Stimulated activated CD4-positive, alpha-beta T cell treated with anti-CD3 and anti-CD28 coated beads, Interleukin-1b, Interleukin-23, amount 100 ng/mL, for 24 hours (primary cell): ENCODE measurements around the gene NGF.

Source experiments
- DNase-seq, 4 experiments: peaks; one replicate each; pipeline ENCODE4 v3.0.0-alpha.2; 2020; ENCODE audit warnings: low read depth in 4 of 4, low spot score in 1 of 4

The NGF gene

DNA sequence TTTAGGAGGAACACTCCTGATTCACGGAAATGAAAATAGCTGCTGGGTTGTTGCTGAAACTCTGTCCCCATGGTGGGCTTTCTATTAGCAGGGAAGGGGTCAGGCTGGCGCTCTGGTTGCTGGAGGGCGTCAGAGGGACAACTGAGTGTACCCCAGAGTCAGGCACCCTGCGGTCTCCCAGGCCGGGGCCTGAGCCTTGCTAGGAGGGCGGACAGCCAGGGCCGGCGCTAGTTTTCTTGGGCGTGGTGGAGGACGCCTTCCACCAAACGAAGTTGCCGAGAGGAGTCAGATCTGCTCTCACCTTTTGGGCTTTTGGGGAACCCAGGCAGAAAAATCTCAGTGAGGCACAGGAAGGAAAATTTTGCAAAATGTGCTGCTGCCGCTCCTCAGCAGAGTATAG is 54.8 kb downstream of the NGF start:
- DNase-seq, result no peak

DNA sequence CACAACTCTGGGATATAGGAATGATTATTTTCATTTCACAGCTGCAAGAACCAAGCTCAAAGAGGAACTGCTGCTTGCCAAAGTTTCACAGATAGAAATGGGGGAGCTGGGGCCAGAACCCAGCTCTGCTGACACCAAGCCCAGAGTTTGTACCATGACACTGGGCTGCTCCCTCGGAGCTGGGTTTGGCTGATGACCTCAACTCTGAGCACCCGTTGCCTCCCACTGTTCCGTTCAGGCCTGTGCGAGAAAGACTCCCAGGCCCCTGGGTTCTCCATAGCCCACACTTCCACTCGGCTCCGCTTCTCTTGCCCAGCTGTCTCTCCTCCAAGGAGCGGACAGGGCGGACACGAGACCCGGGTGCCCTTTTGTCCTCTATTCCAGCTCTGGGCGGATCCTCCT is 55.2 kb downstream of the NGF start:
- no peak for DNase-seq

DNA sequence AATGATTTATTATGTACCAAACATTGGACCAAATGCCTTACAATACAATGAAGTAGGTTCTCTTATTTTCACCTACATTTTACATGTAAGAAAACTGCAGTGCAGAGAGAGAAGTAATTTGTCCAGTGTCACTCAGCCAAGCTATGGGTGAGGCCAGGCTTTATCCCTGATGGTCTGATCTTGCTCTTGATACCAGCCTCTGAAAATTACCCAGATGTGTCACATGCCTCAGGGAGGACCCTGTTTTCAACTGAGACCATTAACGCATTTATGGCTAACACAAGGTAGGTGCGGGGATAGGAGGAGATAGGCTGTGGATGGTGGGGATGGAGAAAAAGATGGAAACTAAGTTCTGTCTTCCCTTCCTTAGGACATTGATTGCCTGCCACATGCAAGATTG is 56.9 kb downstream of the NGF start:
- no peak for DNase-seq

GRCh38 chr1:115280064-115280463 is 58.0 kb downstream of the NGF start:
- no peak for DNase-seq

- no peak for DNase-seq
These were observed 59.8 kb downstream of the NGF start for GRCh38 chr1:115278211-115278610.

DNA sequence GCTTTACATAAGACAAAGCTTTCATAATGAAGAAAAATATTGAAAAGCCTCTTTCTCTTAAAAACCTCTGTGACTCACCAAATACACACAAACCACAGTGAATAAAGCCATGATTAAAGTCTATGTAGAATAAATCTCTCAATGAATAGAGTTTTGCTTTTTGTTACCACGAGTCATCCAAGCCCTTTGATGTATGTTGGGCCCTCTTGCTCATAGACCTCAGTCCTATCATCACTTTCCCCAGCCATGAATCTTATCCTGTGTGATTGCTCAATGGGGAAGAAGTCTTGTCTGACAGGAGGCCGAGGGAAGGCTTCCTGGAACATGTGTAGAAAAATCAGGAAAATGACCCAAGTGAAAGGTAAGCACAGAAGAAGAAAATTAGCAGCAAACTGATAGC is 60.8 kb downstream of the NGF start:
- DNase-seq, result no peak

GRCh38 chr1:115275216-115275615 is 62.8 kb downstream of the NGF start:
- no peak for DNase-seq

GRCh38 chr1:115274467-115274866 is 63.6 kb downstream of the NGF start:
- no peak for DNase-seq

- DNase-seq, result no peak
These were observed 71.2 kb downstream of the NGF start for GRCh38 chr1:115266729-115267421.

GRCh38 chr1:115265099-115265498 is 73.0 kb downstream of the NGF start:
- DNase-seq, result no peak

GRCh38 chr1:115262886-115263285 is 75.2 kb downstream of the NGF start:
- no peak for DNase-seq

- no peak for DNase-seq
These were observed 76.6 kb downstream of the NGF start for GRCh38 chr1:115261496-115261895.

- no peak for DNase-seq
These were observed 79.7 kb downstream of the NGF start for GRCh38 chr1:115258302-115258866.

DNA sequence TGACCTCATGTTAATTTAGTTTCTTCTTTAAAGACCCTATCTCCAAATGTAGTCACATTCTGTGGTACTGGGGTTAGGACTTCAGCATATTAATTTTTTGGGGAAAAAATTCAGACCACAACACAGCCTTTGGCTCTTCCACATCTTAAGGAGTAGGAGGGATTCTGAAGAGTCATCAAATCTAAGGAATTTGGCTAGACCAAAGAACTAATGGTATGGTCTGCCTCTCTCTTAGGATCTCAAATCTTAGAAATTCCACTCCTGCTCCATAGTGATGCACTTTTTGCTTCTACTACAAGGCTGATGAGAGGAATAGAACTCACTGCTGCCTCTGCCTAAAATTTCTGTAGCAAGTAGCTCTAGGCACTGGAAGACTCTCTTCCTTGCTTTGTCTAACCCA is 80.5 kb downstream of the NGF start:
- no peak for DNase-seq

- no peak for DNase-seq
These were observed 82.9 kb downstream of the NGF start for GRCh38 chr1:115255154-115255553.

DNA sequence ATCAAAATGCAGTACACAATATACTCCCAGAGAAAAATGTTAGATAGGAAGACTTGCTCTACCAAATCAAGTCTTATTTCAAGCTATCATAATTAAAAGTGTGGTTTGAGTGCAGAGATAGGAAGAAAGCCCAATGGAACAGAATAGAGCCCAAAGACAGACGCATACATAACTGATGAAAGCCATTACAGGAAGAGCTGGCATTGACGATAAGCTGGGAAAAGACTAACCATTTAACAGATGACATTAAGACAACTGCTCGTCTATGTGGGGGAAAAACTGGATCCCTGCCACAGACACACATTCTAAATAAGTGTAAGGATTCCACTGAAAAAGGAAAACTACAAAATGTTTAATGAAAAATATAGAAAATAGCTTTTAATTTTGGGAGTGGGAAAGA is 85.5 kb downstream of the NGF start:
- no peak for DNase-seq

DNA sequence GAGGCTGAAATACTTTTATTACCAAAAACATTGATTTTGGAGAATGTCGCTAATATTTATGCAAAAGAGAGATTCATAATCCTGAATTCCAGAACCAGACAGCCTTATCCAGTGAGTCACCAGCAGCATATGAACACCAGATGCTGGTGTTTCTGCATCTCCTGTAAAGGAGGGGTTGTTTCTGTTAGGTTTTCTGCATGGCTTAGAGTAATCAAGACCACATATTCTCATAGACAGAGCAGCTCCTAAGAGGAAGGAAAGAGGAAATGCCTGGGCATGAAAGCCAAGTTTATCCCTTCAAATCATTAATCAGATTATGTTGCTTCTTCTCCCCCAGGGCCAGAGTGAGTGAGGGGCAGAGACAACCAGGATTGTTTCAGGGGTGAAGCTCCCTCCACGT is 86.2 kb downstream of the NGF start:
- DNase-seq, result no peak

DNA sequence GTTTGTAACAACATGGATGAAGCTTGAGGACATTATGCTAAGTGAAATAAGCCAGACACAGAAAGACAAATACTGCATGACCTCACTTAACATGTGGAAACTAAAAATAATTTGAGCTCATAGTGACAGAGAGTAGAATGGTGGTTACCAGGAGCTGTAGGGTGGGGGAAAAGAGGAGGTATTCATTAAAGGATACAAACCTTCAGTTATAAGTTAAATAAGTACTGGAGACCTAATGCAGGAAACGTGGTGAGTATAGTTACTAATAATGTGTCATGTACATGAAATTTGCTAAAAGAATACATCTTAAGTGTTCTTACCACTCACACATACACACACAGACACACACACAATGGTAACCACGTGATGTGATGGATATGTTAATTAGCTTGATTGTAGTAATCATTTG is 86.7 kb downstream of the NGF start:
- DNase-seq, result no peak

GRCh38 chr1:115246526-115246925 is 91.5 kb downstream of the NGF start:
- no peak for DNase-seq

- DNase-seq, result no peak
These were observed 92.8 kb downstream of the NGF start for GRCh38 chr1:115245227-115245626.

- no peak for DNase-seq
These were observed 95.5 kb downstream of the NGF start for GRCh38 chr1:115242543-115242942.

DNA sequence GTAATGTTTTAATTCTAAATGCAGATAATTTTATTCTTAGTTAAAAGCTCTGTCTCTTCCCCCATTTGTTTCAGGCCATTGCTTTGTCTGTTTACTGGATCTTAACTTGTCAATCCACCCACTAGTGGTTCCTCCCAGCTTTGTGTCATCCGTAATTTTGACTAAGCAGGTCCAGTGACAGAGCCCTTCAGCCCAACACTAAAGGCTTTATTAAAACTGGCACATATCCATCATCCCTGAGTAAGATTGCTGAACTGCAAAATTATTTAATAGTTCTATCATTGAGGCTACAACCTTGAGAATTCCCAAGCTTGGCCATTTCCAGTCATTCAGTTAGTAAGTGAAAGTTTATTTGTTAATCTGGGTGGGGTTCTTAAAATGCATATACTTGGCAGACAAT is 96.7 kb downstream of the NGF start:
- no peak for DNase-seq

DNA sequence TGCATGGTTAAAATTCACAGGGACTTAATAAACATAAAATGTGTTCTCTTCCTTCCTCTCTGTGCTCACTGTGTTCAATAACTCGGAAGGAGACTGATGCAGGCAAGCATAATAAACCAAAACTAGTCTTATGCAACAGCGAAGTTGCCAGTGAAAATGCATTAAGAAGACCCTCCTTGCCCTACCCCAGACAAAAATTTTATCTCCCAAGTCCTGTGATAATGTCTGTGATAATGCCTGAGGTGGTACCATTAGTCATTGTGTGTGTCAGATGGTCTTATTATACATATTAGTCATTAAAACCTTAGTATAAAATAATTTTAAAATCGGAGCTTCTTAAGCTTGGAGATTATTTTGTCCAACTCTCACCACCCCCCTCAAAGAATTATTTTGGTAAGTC is 97.8 kb downstream of the NGF start:
- no peak for DNase-seq
